Measurements from ENCODE around the gene TUFT1. TPM values are rescaled to one million over a fixed set of nuclear protein-coding genes. Genes with fewer than 3 reads are reported as not detected.

The TUFT1 gene
- total and polyA plus RNA-seq, 7 donors, result 8.0 to 18.0 (median 12.1) TPM

GRCh38 chr1:151545542-151545941 is 5.4 kb downstream of the TUFT1 start:
- peaks cover 0 to 61% (median 50%) of the 10 kb centered on the region in 4 donors for H3K4me1 ChIP-seq
- H3K27me3 ChIP-seq, result no peaks in the 10 kb centered on the region
- no peak overlapping the region for H3K4me3 ChIP-seq
- TF ChIP-seq EP300 (IDR thresholded peaks at IDR 0.05) (no peak), POLR2AphosphoS5 (IDR thresholded peaks at IDR 0.05) (no peak), CTCF (IDR thresholded peaks at IDR 0.05) (no peak), POLR2A (IDR thresholded peaks at IDR 0.05) (no peak)
- intact Hi-C loops (cut with DNase I), result no loop called here
- no peaks in the 10 kb centered on the region for H3K9me3 ChIP-seq
- WGBS, 2 donors, result 49 to 81% methylated on average over 1 of the region's 1 CpG
- no peak for DNase-seq
- H3K27ac ChIP-seq, result peak overlapping the region in 3 of 4 donors; percentile 38 to 78 (median 39)
- no peaks in the 10 kb centered on the region for H3K36me3 ChIP-seq

GRCh38 chr1:151546011-151546925 is 6.2 kb downstream of the TUFT1 start:
- DNase-seq, result no peak
- Histone ChIP-seq H3K36me3 (no peaks in the 10 kb centered on the region), H3K27me3 (no peaks in the 10 kb centered on the region), H3K4me1 (peaks cover 0 to 54% (median 44%) of the 10 kb centered on the region in 4 donors), H3K4me3 (no peak overlapping the region), H3K27ac (peak overlapping the region; percentile 53 to 78 (median 63)), H3K9me3 (no peaks in the 10 kb centered on the region)
- intact Hi-C loops (cut with DNase I), result no loop called here
- no peak for TF ChIP-seq POLR2AphosphoS5 (IDR thresholded peaks at IDR 0.05)
- WGBS, 2 donors, result 87 to 93% methylated on average over 4 of the region's 4 CpGs

GRCh38 chr1:151547119-151547899 is 7.2 kb downstream of the TUFT1 start:
- no peak overlapping the region for H3K4me3 ChIP-seq

GRCh38 chr1:151547900-151548230 is 7.8 kb downstream of the TUFT1 start:
- H3K27me3 ChIP-seq, result no peaks in the 10 kb centered on the region
- peaks cover 0 to 38% (median 28%) of the 10 kb centered on the region in 4 donors for H3K4me1 ChIP-seq

More at GRCh38 chr1:151547119-151547899, 7.2 kb downstream of the TUFT1 start:
- no peaks in the 10 kb centered on the region for H3K9me3 ChIP-seq
- TF ChIP-seq POLR2AphosphoS5 (IDR thresholded peaks at IDR 0.05), result peak in 1 of 4 donors; percentile 6
- TF ChIP-seq POLR2A (IDR thresholded peaks at IDR 0.05), result no peak
- TF ChIP-seq EP300 (IDR thresholded peaks at IDR 0.05), result no peak
- TF ChIP-seq CTCF (IDR thresholded peaks at IDR 0.05), result no peak
- peak; percentile 82 for DNase-seq
- peak overlapping the region; percentile 53 to 78 (median 63) for H3K27ac ChIP-seq
- intact Hi-C loops (cut with DNase I), result no loop called here
- no peaks in the 10 kb centered on the region for H3K27me3 ChIP-seq
- H3K4me1 ChIP-seq, result peaks cover 0 to 43% (median 33%) of the 10 kb centered on the region in 4 donors
- WGBS, 2 donors, result 9 to 48% methylated on average over 7 of the region's 7 CpGs
- H3K36me3 ChIP-seq, result no peaks in the 10 kb centered on the region

GRCh38 chr1:151549199-151549598 is 9.1 kb downstream of the TUFT1 start:
- intact Hi-C loops (cut with DNase I), result no loop called here
- WGBS, 2 donors, result 25 to 80% methylated on average over 2 of the region's 2 CpGs
- Histone ChIP-seq H3K27me3 (no peaks in the 10 kb centered on the region), H3K4me1 (peaks cover 0 to 36% (median 24%) of the 10 kb centered on the region in 4 donors), H3K4me3 (no peak overlapping the region), H3K27ac (peak overlapping the region in 1 of 4 donors; percentile 45), H3K9me3 (no peaks in the 10 kb centered on the region), H3K36me3 (no peaks in the 10 kb centered on the region)
- TF ChIP-seq POLR2A (IDR thresholded peaks at IDR 0.05) (no peak), POLR2AphosphoS5 (IDR thresholded peaks at IDR 0.05) (no peak), CTCF (IDR thresholded peaks at IDR 0.05) (no peak), EP300 (IDR thresholded peaks at IDR 0.05) (no peak)
- DNase-seq, result no peak

More at GRCh38 chr1:151547900-151548230, 7.8 kb downstream of the TUFT1 start:
- Histone ChIP-seq H3K36me3 (no peaks in the 10 kb centered on the region), H3K4me3 (no peak overlapping the region), H3K9me3 (no peaks in the 10 kb centered on the region), H3K27ac (peak overlapping the region; percentile 53 to 78 (median 63))
- intact Hi-C loops (cut with DNase I), result no loop called here
- no peak for TF ChIP-seq POLR2A (IDR thresholded peaks at IDR 0.05)
- no peak for TF ChIP-seq EP300 (IDR thresholded peaks at IDR 0.05)
- no peak for DNase-seq
- 85 to 95% methylated on average over 3 of the region's 3 CpGs for WGBS, 2 donors
